Panc1 (cell line): ENCODE data around the gene ZSWIM3. TPM values are rescaled to one million over a fixed set of nuclear protein-coding genes. Genes with fewer than 3 reads are reported as not detected.

ENCODE experiments used
- ATAC-seq: fragments of 200-7000 bp; cut with Tn5 transposase; 2 replicates; pipeline ENCODE4 v1.9.1; 2020; ENCODE audit warnings: mild to moderate bottlenecking, moderate library complexity
- BruUV-seq: library from RNA; stranded (reverse); fragments of 400-500 nt; replicated peaks from 2 replicates; lab custom pipeline; 2021; lab: Mats Ljungman, UMichigan
- CTCF ChIA-PET: fragments of 300-600 bp; sonication (Branson Sonifier 250); formaldehyde crosslinking; loops from one replicate; lab custom pipeline; 2022; ENCODE audit warnings: antibody characterized with exemption; lab: Charles Lee
- POLR2A ChIA-PET: fragments of 300-600 bp; sonication (Branson Sonifier 250); formaldehyde crosslinking; loops from one replicate; lab custom pipeline; 2022; ENCODE audit warnings: antibody characterized with exemption; lab: Charles Lee
- DNase-seq: peaks from one replicate; pipeline ENCODE4 v3.0.0-alpha.2; 2010; ENCODE audit warnings: low read depth, low spot score
- H3K27ac ChIP-seq: 2 replicates; pipeline ENCODE4 v1.5.1; 2011; ENCODE audit warnings: mild to moderate bottlenecking, low read length, inconsistent platforms
- H3K27me3 ChIP-seq: fragments of 200-500 bp; sonication (Bioruptor generic); 2 replicates; pipeline ENCODE4 v1.6.0; 2014; ENCODE audit warnings: low read length, inconsistent platforms; ENCODE audit not compliant: control insufficient read depth, insufficient read depth
- H3K36me3 ChIP-seq: fragments of 200-500 bp; sonication (Bioruptor generic); 2 replicates; pipeline ENCODE4 v1.5.1; 2014; ENCODE audit warnings: inconsistent platforms, mild to moderate bottlenecking, low read length, moderate library complexity; ENCODE audit not compliant: control insufficient read depth, insufficient read depth
- H3K4me1 ChIP-seq: 2 replicates; pipeline ENCODE4 v1.5.1; 2011; ENCODE audit warnings: inconsistent platforms, mild to moderate bottlenecking, low read length, moderate library complexity; ENCODE audit not compliant: control insufficient read depth, insufficient read depth
- H3K4me3 ChIP-seq, 2 experiments: 2 replicates each; pipeline ENCODE4 v1.5.1; 2011 to 2012; ENCODE audit warnings: low read depth in 2 of 2, low read length in 2 of 2, mild to moderate bottlenecking in 2 of 2, inconsistent platforms in 1 of 2, moderate library complexity in 1 of 2
- H3K9me3 ChIP-seq: fragments of 200-500 bp; sonication (Bioruptor generic); 2 replicates; pipeline ENCODE4 v1.5.1; 2014; ENCODE audit warnings: low read depth, mild to moderate bottlenecking, inconsistent platforms, low read length, moderate library complexity; ENCODE audit not compliant: control insufficient read depth, insufficient read depth
- CTCF ChIP-seq: fragments of 450-650 bp; IDR thresholded peaks from 2 replicates; pipeline ENCODE4 v1.5.1; 2017; ENCODE audit warnings: mild to moderate bottlenecking
- POLR2AphosphoS5 ChIP-seq: IDR thresholded peaks from 2 replicates; pipeline ENCODE4 v1.6.1; 2012; ENCODE audit warnings: mild to moderate bottlenecking, low read depth, low read length, moderate library complexity
- REST ChIP-seq, 2 experiments: IDR thresholded peaks; 2 replicates each; pipeline ENCODE4 v1.6.1; 2011 to 2012; ENCODE audit warnings: low read depth in 2 of 2, control low read depth in 1 of 2, low read length in 1 of 2, mild to moderate bottlenecking in 1 of 2, moderate library complexity in 1 of 2; ENCODE audit not compliant: insufficient read depth in 1 of 2
- SIN3A ChIP-seq: IDR thresholded peaks from 2 replicates; pipeline ENCODE4 v1.6.1; 2012; ENCODE audit warnings: low read depth, mild to moderate bottlenecking, low read length, moderate library complexity, borderline replicate concordance; ENCODE audit not compliant: insufficient read depth
- TCF7L2 ChIP-seq: IDR thresholded peaks from 2 replicates; pipeline ENCODE4 v1.6.1; 2011; ENCODE audit warnings: mild to moderate bottlenecking, low read depth, low read length, inconsistent platforms
- in situ Hi-C: cut with HindIII; loops from 2 replicates; pipeline ENCODE4 v1.10.0; 2016; ENCODE audit warnings: low sequenced_read_pairs, low pct_unique_long_range_greater_than_20kb
- intact Hi-C: fragments of 100-400 bp; cut with micrococcal nuclease; formaldehyde crosslinking; loops from one replicate; pipeline ENCODE4 v1.10.0; 2022; ENCODE audit not compliant: unreplicated experiment
- total RNA-seq: library from RNA; stranded (reverse); gene quantifications from one replicate; pipeline ENCODE4 v1.2.1, GENCODE V29; 2021; ENCODE audit not compliant: unreplicated experiment

ZSWIM3 gene
- total RNA-seq, 1 experiment from 2014 or later = 3.6 TPM

DNA sequence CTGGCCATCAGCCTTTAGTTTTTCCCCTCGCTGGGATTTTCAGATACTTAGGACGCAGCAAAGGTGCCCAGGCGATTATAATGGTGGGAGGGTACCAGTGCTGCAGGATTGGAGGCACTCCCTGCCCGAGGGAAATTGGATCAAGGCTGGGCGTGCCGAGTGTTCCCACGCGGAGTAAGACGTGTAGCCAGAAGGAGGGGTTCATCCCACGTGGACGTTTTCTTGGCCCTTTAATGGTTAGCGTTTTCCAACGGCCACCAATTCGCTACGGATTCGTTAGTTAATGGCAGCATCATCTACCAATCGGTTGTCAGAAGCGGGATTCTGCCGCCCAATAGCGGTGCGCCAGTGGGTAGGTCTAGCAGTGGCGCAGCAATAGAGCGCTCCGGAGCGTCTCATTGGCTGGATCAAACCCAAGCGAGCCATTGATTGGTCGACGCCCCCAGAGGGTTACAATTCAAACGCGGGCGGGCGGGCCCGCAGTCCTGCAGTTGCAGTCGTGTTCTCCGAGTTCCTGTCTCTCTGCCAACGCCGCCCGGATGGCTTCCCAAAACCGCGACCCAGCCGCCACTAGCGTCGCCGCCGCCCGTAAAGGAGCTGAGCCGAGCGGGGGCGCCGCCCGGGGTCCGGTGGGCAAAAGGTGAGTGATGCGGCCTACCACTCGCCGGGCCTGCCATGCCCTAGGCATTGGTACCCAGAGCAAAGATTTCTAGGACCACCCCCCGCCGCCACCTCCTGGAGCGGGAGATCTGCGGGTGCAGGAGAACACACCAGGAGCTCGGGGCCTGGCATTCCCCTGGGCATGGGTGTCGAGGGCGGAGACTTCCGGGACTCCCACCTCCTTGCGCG lies 45.0 kb upstream of the ZSWIM3 start, which contains the start of gene UBE2C:
TSS of gene UBE2C (plus strand) at position 488 of the 849 bp plus-strand sequence. CDS start at position 540, 52 bp downstream.
- Histone ChIP-seq H3K9me3 (no peaks in the 10 kb centered on the region), H3K4me1 (peaks cover 31% of the 10 kb centered on the region), H3K36me3 (peaks cover 11% of the 10 kb centered on the region), H3K27me3 (no peaks in the 10 kb centered on the region), H3K4me3 (peak within 1 kb of the TSS; percentile 61 to 79), H3K27ac (peak within 1 kb of the TSS; percentile 97)
- peak; percentile 100 for DNase-seq
- ChIA-PET CTCF (no interaction called here), POLR2A (interaction anchor here (0.6 kb wide), 1 partner anchor 372 kb away, joined by 8 read pairs; no protein-coding TSS in a partner anchor)
- TF ChIP-seq POLR2AphosphoS5 = peak; percentile 73
- TF ChIP-seq SIN3A = peak; percentile 98
- no peak for TF ChIP-seq CTCF
- peak; percentile 97 for ATAC-seq
- intact Hi-C loops = no loop called here
- in situ Hi-C loops = no loop called here
- no TSS peak for BruUV-seq

DNA sequence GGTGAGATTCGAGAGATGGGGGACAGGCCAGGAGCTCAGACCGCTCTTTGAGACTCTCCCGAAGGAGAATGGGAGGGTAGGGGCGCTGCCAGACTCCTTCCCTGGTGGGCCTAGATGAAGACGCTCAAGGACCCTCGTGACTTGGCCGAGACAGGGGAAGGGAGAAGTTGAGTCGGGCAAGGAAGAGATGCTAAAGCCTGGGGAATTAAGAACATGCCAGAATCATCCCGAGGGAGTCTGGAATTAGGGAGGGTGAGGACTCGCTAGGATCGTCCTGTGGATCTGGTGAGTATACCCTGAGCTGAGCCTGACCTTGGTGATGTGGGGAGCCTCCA lies 44.4 kb upstream of the ZSWIM3 start:
- ChIA-PET CTCF (interaction anchor here (0.6 kb wide), 1 partner anchor 157 kb away, joined by 3 read pairs; no protein-coding TSS in a partner anchor), POLR2A (interaction anchor here (0.6 kb wide), 1 partner anchor 14 kb away, joined by 3 read pairs; no protein-coding TSS in a partner anchor)
- in situ Hi-C loops = no loop called here
- intact Hi-C loops = no loop called here
- ATAC-seq (no peak), DNase-seq (no peak)
- peaks cover 37% of the 10 kb centered on the region for H3K4me1 ChIP-seq
- no peaks in the 10 kb centered on the region for H3K9me3 ChIP-seq
- peaks cover 11% of the 10 kb centered on the region for H3K36me3 ChIP-seq
- peak overlapping the region; percentile 61 to 79 for H3K4me3 ChIP-seq
- no TSS peak for BruUV-seq
- no peak for TF ChIP-seq SIN3A
- no peak for TF ChIP-seq REST (IDR thresholded peaks at IDR 0.05; ENCODE audit: insufficient read depth in 1 of 2, low read depth in 2 of 2, low read length in 1 of 2)
- no peak for TF ChIP-seq POLR2AphosphoS5
- no peak for TF ChIP-seq CTCF
- no peak for TF ChIP-seq TCF7L2
- H3K27me3 ChIP-seq = no peaks in the 10 kb centered on the region
- H3K27ac ChIP-seq = peak overlapping the region; percentile 97
